HG03457 (cell line): Measurements from ENCODE around the gene CAMK2N2.
A peak's percentile ranks its signal among the peaks of the same experiment; 100 is the strongest.

Source experiments
- ATAC-seq: cut with Tn5 transposase; IDR thresholded peaks from one replicate; pipeline ENCODE4 v1.9.1; 2021; ENCODE audit warnings: moderate number of reproducible peaks; ENCODE audit not compliant: unreplicated experiment

Gene CAMK2N2

GRCh38 chr3:184241141-184241446, 20.3 kb downstream of the CAMK2N2 start:
- no peak for ATAC-seq

- ATAC-seq, result no peak
Measured at GRCh38 chr3:184240384-184241140, 20.8 kb downstream of the CAMK2N2 start.

- no peak for ATAC-seq
Measured at GRCh38 chr3:184239708-184240107, 21.6 kb downstream of the CAMK2N2 start.

- ATAC-seq, result no peak
Measured at GRCh38 chr3:184239221-184239620, 22.1 kb downstream of the CAMK2N2 start.

GRCh38 chr3:184238246-184238818, 23.0 kb downstream of the CAMK2N2 start:
- no peak for ATAC-seq

- no peak for ATAC-seq
Measured at GRCh38 chr3:184237807-184238206, 23.5 kb downstream of the CAMK2N2 start.

GRCh38 chr3:184237211-184237610, 24.1 kb downstream of the CAMK2N2 start:
- ATAC-seq, result no peak

GRCh38 chr3:184236636-184237035, 24.7 kb downstream of the CAMK2N2 start:
- no peak for ATAC-seq

- ATAC-seq, result no peak
Measured at GRCh38 chr3:184236033-184236410, 25.3 kb downstream of the CAMK2N2 start.

GRCh38 chr3:184235381-184236032, 25.8 kb downstream of the CAMK2N2 start:
- no peak for ATAC-seq

- ATAC-seq, result no peak
Measured at GRCh38 chr3:184234671-184235380, 26.5 kb downstream of the CAMK2N2 start.

GRCh38 chr3:184234224-184234623, 27.1 kb downstream of the CAMK2N2 start:
- ATAC-seq, result no peak

- no peak for ATAC-seq
Measured at GRCh38 chr3:184233127-184233843, 28.1 kb downstream of the CAMK2N2 start.

GRCh38 chr3:184231671-184232070, 29.7 kb downstream of the CAMK2N2 start:
- no peak for ATAC-seq

- ATAC-seq, result no peak
Measured at GRCh38 chr3:184230603-184231528, 30.5 kb downstream of the CAMK2N2 start.

GRCh38 chr3:184230081-184230602, 31.2 kb downstream of the CAMK2N2 start:
- ATAC-seq, result no peak

GRCh38 chr3:184229394-184230080, 31.8 kb downstream of the CAMK2N2 start, which contains the start of gene VWA5B2:
TSS of gene VWA5B2 (plus strand) at chr3:184229585. CDS start at chr3:184230529, 944 bp downstream.
- ATAC-seq, result peak; percentile 82

- ATAC-seq, result no peak
Measured at GRCh38 chr3:184228376-184229137, 32.8 kb downstream of the CAMK2N2 start.
